ENCODE measurements around the gene NDUFB5.
"Not testable (repeated sequence)": the region's sequence is repeated elsewhere in the genome, so short reads cannot be mapped to it uniquely, and the experiment has no call there.

The NDUFB5 gene

GRCh38 chr3:179608931-179609720, 4.5 kb downstream of the NDUFB5 start:
- Histone ChIP-seq H3K9ac (ENCODE audit: low read depth, low read length) (no peak overlapping the region), H3K36me3 (ENCODE audit: insufficient read depth, low read length) (peaks cover 2% of the 10 kb centered on the region; the same call in 1 of the 2 replicates), H3K4me1 (ENCODE audit: insufficient read depth, low read length) (no peaks in the 10 kb centered on the region), H3K9me3 (ENCODE audit: control insufficient read depth, insufficient read depth, low read length) (no peaks in the 10 kb centered on the region)

- Histone ChIP-seq H3K36me3 (ENCODE audit: insufficient read depth, low read length) (peaks cover 2% of the 10 kb centered on the region; the same call in 1 of the 2 replicates), H3K9me3 (ENCODE audit: control insufficient read depth, insufficient read depth, low read length) (no peaks in the 10 kb centered on the region), H3K4me1 (ENCODE audit: insufficient read depth, low read length) (no peaks in the 10 kb centered on the region), H3K9ac (ENCODE audit: low read depth, low read length) (no peak overlapping the region)
Measured at GRCh38 chr3:179610066-179610465, 5.5 kb downstream of the NDUFB5 start.

GRCh38 chr3:179613807-179614206, 9.2 kb downstream of the NDUFB5 start:
- Histone ChIP-seq H3K9me3 (ENCODE audit: control insufficient read depth, insufficient read depth, low read length) (no peaks in the 10 kb centered on the region), H3K9ac (ENCODE audit: low read depth, low read length) (no peak overlapping the region), H3K4me1 (ENCODE audit: insufficient read depth, low read length) (no peaks in the 10 kb centered on the region), H3K36me3 (ENCODE audit: insufficient read depth, low read length) (peaks cover 8% of the 10 kb centered on the region)

- no peaks in the 10 kb centered on the region for H3K4me1 ChIP-seq (ENCODE audit: insufficient read depth, low read length)
- H3K36me3 ChIP-seq (ENCODE audit: insufficient read depth, low read length): peaks cover 8% of the 10 kb centered on the region; the same call in 1 of the 2 replicates
- H3K9ac ChIP-seq (ENCODE audit: low read depth, low read length): no peak overlapping the region
- no peaks in the 10 kb centered on the region for H3K9me3 ChIP-seq (ENCODE audit: control insufficient read depth, insufficient read depth, low read length)
Measured at GRCh38 chr3:179615458-179616173, 11.0 kb downstream of the NDUFB5 start.

GRCh38 chr3:179622023-179622422, 17.4 kb downstream of the NDUFB5 start:
- Histone ChIP-seq H3K9me3 (ENCODE audit: control insufficient read depth, insufficient read depth, low read length) (no peaks in the 10 kb centered on the region), H3K4me1 (ENCODE audit: insufficient read depth, low read length) (no peaks in the 10 kb centered on the region), H3K36me3 (ENCODE audit: insufficient read depth, low read length) (peaks cover 13% of the 10 kb centered on the region; the same call in 1 of the 2 replicates), H3K9ac (ENCODE audit: low read depth, low read length) (no peak overlapping the region)

- Histone ChIP-seq H3K9me3 (ENCODE audit: control insufficient read depth, insufficient read depth, low read length) (no peaks in the 10 kb centered on the region), H3K36me3 (ENCODE audit: insufficient read depth, low read length) (peaks cover 5% of the 10 kb centered on the region; the same call in 1 of the 2 replicates), H3K9ac (ENCODE audit: low read depth, low read length) (no peak overlapping the region), H3K4me1 (ENCODE audit: insufficient read depth, low read length) (no peaks in the 10 kb centered on the region)
Measured at GRCh38 chr3:179624451-179624850, 19.9 kb downstream of the NDUFB5 start.

- no peaks in the 10 kb centered on the region for H3K9me3 ChIP-seq (ENCODE audit: control insufficient read depth, insufficient read depth, low read length)
- H3K36me3 ChIP-seq (ENCODE audit: insufficient read depth, low read length): no peaks in the 10 kb centered on the region
- H3K4me1 ChIP-seq (ENCODE audit: insufficient read depth, low read length): no peaks in the 10 kb centered on the region
- no peak overlapping the region for H3K9ac ChIP-seq (ENCODE audit: low read depth, low read length)
Measured at GRCh38 chr3:179630753-179631451, 26.3 kb downstream of the NDUFB5 start.

- Histone ChIP-seq H3K4me1 (ENCODE audit: insufficient read depth, low read length) (no peaks in the 10 kb centered on the region), H3K9me3 (ENCODE audit: control insufficient read depth, insufficient read depth, low read length) (no peaks in the 10 kb centered on the region), H3K36me3 (ENCODE audit: insufficient read depth, low read length) (no peaks in the 10 kb centered on the region), H3K9ac (ENCODE audit: low read depth, low read length) (no peak overlapping the region)
Measured at GRCh38 chr3:179640469-179640868, 35.9 kb downstream of the NDUFB5 start.

- Histone ChIP-seq H3K9me3 (ENCODE audit: control insufficient read depth, insufficient read depth, low read length) (no peaks in the 10 kb centered on the region), H3K9ac (ENCODE audit: low read depth, low read length) (no peak overlapping the region), H3K4me1 (ENCODE audit: insufficient read depth, low read length) (no peaks in the 10 kb centered on the region), H3K36me3 (ENCODE audit: insufficient read depth, low read length) (no peaks in the 10 kb centered on the region)
Measured at GRCh38 chr3:179642871-179643270, 38.3 kb downstream of the NDUFB5 start.

- not testable (repeated sequence) for H3K36me3 ChIP-seq (ENCODE audit: insufficient read depth, low read length); H3K9me3 ChIP-seq (ENCODE audit: control insufficient read depth, insufficient read depth, low read length); H3K4me1 ChIP-seq (ENCODE audit: insufficient read depth, low read length)
Measured at GRCh38 chr3:179643837-179644236, 39.2 kb downstream of the NDUFB5 start.

GRCh38 chr3:179646177-179646576, 41.6 kb downstream of the NDUFB5 start:
- Histone ChIP-seq H3K36me3 (ENCODE audit: insufficient read depth, low read length) (no peaks in the 10 kb centered on the region), H3K9me3 (ENCODE audit: control insufficient read depth, insufficient read depth, low read length) (no peaks in the 10 kb centered on the region), H3K9ac (ENCODE audit: low read depth, low read length) (no peak overlapping the region), H3K4me1 (ENCODE audit: insufficient read depth, low read length) (no peaks in the 10 kb centered on the region)

More at GRCh38 chr3:179643837-179644236, 39.2 kb downstream of the NDUFB5 start:
- H3K9ac ChIP-seq (ENCODE audit: low read depth, low read length): not testable (repeated sequence)

GRCh38 chr3:179651687-179652446, 47.3 kb downstream of the NDUFB5 start:
- Histone ChIP-seq H3K9ac (ENCODE audit: low read depth, low read length) (peak overlapping the region; percentile 91), H3K36me3 (ENCODE audit: insufficient read depth, low read length) (no peaks in the 10 kb centered on the region), H3K4me1 (ENCODE audit: insufficient read depth, low read length) (0 out of 2 replicates have a peak, but pooled peaks cover 6% of the 10 kb centered on the region), H3K9me3 (ENCODE audit: control insufficient read depth, insufficient read depth, low read length) (no peaks in the 10 kb centered on the region)

GRCh38 chr3:179652447-179653095, 48.0 kb downstream of the NDUFB5 start, which contains the start of gene USP13:
Gene USP13, plus strand, starts transcription at chr3:179653040. Its CDS starts 186 bp downstream, at chr3:179653226.
- Histone ChIP-seq H3K36me3 (ENCODE audit: insufficient read depth, low read length) (no peaks in the 10 kb centered on the region), H3K4me1 (ENCODE audit: insufficient read depth, low read length) (0 out of 2 replicates have a peak, but pooled peaks cover 6% of the 10 kb centered on the region), H3K9me3 (ENCODE audit: control insufficient read depth, insufficient read depth, low read length) (no peaks in the 10 kb centered on the region), H3K9ac (ENCODE audit: low read depth, low read length) (peak within 1 kb of the TSS; percentile 95)

Measured in ES-I3 (cell line).